Sigmoid colon (tissue), 7 donors: Measurements from ENCODE around the gene CYP20A1. TPM values are rescaled to one million over a fixed set of nuclear protein-coding genes. Genes with fewer than 3 reads are reported as not detected.

Experiments used
- DNase-seq: peaks from one replicate; pipeline ENCODE4 v3.0.0-alpha.2; 2019
- H3K27ac ChIP-seq, 4 donors: fragments of 200-600 bp; sonication (generic); one replicate each; pipeline ENCODE4 v1.5.1; 2016 to 2019; ENCODE audit warnings: mild to moderate bottlenecking in 1 of 4
- H3K27me3 ChIP-seq, 3 donors: fragments of 200-600 bp; sonication (generic); one replicate each; pipeline ENCODE4 v1.5.1; 2019; ENCODE audit warnings: mild to moderate bottlenecking in 1 of 3
- H3K36me3 ChIP-seq, 4 donors: fragments of 200-600 bp; sonication (generic); one replicate each; pipeline ENCODE4 v1.5.1; 2016 to 2019
- H3K4me1 ChIP-seq, 4 donors: fragments of 200-600 bp; sonication (generic); one replicate each; pipeline ENCODE4 v1.5.1; 2017 to 2019
- H3K4me3 ChIP-seq, 4 donors: fragments of 200-600 bp; sonication (generic); one replicate each; pipeline ENCODE4 v1.5.1; 2017 to 2019; ENCODE audit warnings: mild to moderate bottlenecking in 2 of 4, moderate library complexity in 1 of 4
- H3K9me3 ChIP-seq, 4 donors: fragments of 200-600 bp in 3 of 4; sonication (generic) in 3 of 4; one replicate each; pipeline versions ENCODE4 v1.5.1 to v1.6.1; 2013 to 2019
- EP300 ChIP-seq, 4 donors: sonication (generic); formaldehyde crosslinking; IDR thresholded peaks; one replicate each; pipeline ENCODE4 v1.6.1; 2017; ENCODE audit warnings: antibody characterized with exemption in 4 of 4
- POLR2A ChIP-seq, 2 donors: fragments of 450-650 bp; IDR thresholded peaks; one replicate each; pipeline ENCODE4 v1.6.1; 2016; ENCODE audit warnings: antibody characterized with exemption in 2 of 2, mild to moderate bottlenecking in 2 of 2, moderate library complexity in 2 of 2
- POLR2AphosphoS5 ChIP-seq, 4 donors: sonication (generic); formaldehyde crosslinking; IDR thresholded peaks; one replicate each; pipeline ENCODE4 v1.6.1; 2017; ENCODE audit warnings: antibody characterized with exemption in 4 of 4
- WGBS, 2 donors: extraction: QIAGEN DNeasy Blood & Tissue Kit; methylation state at CpG; one replicate each; pipeline ENCODE4 v1.1.7; 2013; 5-methylcytosine and 5-hydroxymethylcytosine counted together
- intact Hi-C: fragments of 100-400 bp; cut with DNase I; formaldehyde crosslinking; loops from one replicate; pipeline ENCODE4 v1.15.1; 2023
- polyA plus RNA-seq, 3 donors: library from polyadenylated mRNA; stranded (reverse); fragments of 200-250 nt; gene quantifications; one replicate each; pipeline ENCODE4 v1.2.3, GENCODE V29; 2013
- total RNA-seq, 4 donors: library from RNA; depleted of rRNA; stranded (reverse); fragments of >200 nt; gene quantifications; one replicate each; pipeline ENCODE4 v1.1.0, GENCODE V29; 2016
- TF ChIP-seq, protein P1 (sequence below), 4 experiments: fragments of 450-650 bp in 3 of 4; fragments of 200-600 bp in 1 of 4; IDR thresholded peaks; one replicate each; pipeline ENCODE4 v1.5.1; 2016 to 2019; ENCODE audit warnings: antibody characterized with exemption in 4 of 4, mild to moderate bottlenecking in 3 of 4, moderate library complexity in 2 of 4
- donor health status: healthy with polysubstance abuse.
- donor health status: Bipolar disorder and iron deficiency.
- donor health status: healthy.

The CYP20A1 gene
- total and polyA plus RNA-seq, 7 donors: 4.8 to 35.4 (median 22.7) TPM

DNA sequence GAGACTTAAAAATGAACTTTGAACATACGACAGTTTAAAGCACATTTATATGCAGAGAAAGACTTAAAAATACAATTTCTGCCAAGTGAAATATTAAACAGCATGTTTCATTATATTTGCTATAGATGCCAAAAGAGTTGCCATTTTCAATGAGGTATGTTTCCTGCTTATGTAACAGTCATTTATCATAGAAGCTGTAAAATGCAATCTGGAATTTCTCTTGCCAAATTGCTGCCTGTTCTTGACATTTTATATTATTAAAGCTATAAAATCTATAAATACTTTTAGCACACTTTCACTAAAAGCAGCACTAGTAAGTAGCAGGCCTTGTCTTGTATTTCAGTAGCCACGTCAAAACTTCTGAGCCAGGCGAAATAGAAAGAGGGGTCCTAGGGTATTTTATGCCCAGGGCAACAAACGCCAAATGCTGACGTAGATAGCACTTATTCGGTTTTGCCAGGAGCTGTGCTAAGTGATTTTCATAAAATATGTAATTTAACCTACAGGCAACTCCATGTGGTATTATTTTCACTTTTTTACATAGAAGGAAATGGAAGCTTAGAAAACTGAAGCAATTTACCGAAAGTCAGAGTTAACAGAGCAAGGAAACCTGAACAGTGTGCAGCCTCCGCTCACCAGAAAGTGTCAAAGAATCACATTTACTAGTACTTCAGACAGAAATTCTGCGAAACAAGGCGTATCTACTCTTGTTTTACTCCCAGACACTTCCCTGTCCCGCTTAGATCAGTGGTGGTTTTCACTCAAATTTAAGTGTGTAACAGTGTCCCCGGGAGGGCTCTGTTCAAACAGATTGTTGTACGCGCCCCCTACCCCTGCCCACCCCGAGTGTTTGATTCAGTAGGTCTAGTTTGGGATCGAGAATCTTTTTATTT is 1.2 kb upstream of the CYP20A1 start:
- intact Hi-C loops: loop anchor here (2.0 to 10.0 kb wide), 3 partner anchors 91 to 417 kb away; partner anchors contain the start of genes ABI2 and NBEAL1
- H3K27ac ChIP-seq: peak overlapping the region; percentile 91 to 95 (median 92)
- TF ChIP-seq POLR2AphosphoS5 (IDR thresholded peaks at IDR 0.05): peak; percentile 22 to 45 (median 44)
- TF ChIP-seq, protein P1, sequence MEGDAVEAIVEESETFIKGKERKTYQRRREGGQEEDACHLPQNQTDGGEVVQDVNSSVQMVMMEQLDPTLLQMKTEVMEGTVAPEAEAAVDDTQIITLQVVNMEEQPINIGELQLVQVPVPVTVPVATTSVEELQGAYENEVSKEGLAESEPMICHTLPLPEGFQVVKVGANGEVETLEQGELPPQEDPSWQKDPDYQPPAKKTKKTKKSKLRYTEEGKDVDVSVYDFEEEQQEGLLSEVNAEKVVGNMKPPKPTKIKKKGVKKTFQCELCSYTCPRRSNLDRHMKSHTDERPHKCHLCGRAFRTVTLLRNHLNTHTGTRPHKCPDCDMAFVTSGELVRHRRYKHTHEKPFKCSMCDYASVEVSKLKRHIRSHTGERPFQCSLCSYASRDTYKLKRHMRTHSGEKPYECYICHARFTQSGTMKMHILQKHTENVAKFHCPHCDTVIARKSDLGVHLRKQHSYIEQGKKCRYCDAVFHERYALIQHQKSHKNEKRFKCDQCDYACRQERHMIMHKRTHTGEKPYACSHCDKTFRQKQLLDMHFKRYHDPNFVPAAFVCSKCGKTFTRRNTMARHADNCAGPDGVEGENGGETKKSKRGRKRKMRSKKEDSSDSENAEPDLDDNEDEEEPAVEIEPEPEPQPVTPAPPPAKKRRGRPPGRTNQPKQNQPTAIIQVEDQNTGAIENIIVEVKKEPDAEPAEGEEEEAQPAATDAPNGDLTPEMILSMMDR (IDR thresholded peaks at IDR 0.05): no peak
- H3K27me3 ChIP-seq: no peaks in the 10 kb centered on the region
- H3K36me3 ChIP-seq: no peaks in the 10 kb centered on the region
- peaks cover 0 to 25% (median 24%) of the 10 kb centered on the region in 4 donors for H3K4me1 ChIP-seq
- WGBS, 2 donors: 89% methylated on average over 16 of the region's 16 CpGs
- H3K4me3 ChIP-seq: peak overlapping the region in 3 of 4 donors; percentile 65 to 74 (median 71)
- no peak for DNase-seq
- H3K9me3 ChIP-seq: no peaks in the 10 kb centered on the region

DNA sequence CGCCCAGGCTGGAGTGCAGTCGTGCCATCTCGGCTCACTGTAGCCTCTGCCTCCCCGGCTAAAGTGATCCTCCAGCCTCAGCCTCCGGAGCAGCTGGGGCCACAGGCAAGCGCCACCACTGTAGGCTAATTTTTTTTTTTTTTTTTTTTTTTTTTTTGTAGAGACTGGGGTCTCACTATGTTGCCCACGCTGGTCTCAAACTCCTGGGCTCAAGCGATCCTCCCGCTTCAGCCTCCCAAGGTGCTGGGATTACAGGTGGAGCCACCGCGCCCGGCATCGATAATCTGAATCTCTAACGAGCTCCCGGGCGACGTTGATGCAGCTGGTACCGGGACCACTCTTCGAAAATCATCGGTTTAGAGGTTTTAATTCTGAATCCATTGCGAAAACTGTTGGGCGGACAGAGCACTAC is 520 bp upstream of the CYP20A1 start:
- Histone ChIP-seq H3K36me3 (peaks cover 0 to 4% (median 0%) of the 10 kb centered on the region in 4 donors), H3K27ac (peak overlapping the region; percentile 91 to 95 (median 92)), H3K9me3 (no peaks in the 10 kb centered on the region), H3K27me3 (no peaks in the 10 kb centered on the region), H3K4me1 (peaks cover 0 to 25% (median 24%) of the 10 kb centered on the region in 4 donors), H3K4me3 (peak overlapping the region; percentile 49 to 74 (median 68))
- DNase-seq: no peak
- 18 to 24% methylated on average over 22 of the region's 22 CpGs for WGBS, 2 donors
- TF ChIP-seq POLR2A (IDR thresholded peaks at IDR 0.05) (no peak), POLR2AphosphoS5 (IDR thresholded peaks at IDR 0.05) (no peak), EP300 (IDR thresholded peaks at IDR 0.05) (no peak)
- TF ChIP-seq, protein P1 (IDR thresholded peaks at IDR 0.05): no peak
- intact Hi-C loops: loop anchor here (2.0 to 10.0 kb wide), 3 partner anchors 91 to 417 kb away; partner anchors contain the start of genes ABI2 and NBEAL1

DNA sequence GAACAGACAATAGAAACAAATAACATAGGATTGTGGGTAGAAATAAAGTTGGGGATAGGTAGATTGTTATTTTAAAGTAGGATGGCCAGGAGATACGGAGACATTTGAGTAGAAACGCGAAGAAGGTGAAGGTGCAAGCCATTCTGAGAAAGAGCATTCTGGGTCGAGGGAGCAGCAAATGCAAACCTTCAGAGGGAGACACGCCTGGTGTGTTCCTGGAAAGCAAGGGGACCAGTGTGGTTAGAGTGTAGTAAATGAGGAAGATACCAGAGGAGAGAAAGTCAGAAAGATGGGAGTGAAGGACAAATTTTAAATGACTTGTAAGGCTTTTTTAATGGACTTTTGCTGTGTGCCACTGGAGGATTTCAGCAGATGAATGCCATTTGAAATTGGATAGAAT is 1.7 kb downstream of the CYP20A1 start:
- 79 to 83% methylated on average over 5 of the region's 5 CpGs for WGBS, 2 donors
- TF ChIP-seq, protein P1 (IDR thresholded peaks at IDR 0.05): no peak
- TF ChIP-seq POLR2AphosphoS5 (IDR thresholded peaks at IDR 0.05) (no peak), POLR2A (IDR thresholded peaks at IDR 0.05) (no peak), EP300 (IDR thresholded peaks at IDR 0.05) (no peak)
- DNase-seq: no peak
- Histone ChIP-seq H3K27ac (peak overlapping the region in 1 of 4 donors; percentile 91), H3K36me3 (peaks cover 0 to 17% (median 0%) of the 10 kb centered on the region in 4 donors), H3K9me3 (no peaks in the 10 kb centered on the region), H3K27me3 (no peaks in the 10 kb centered on the region), H3K4me1 (peaks cover 0 to 25% (median 24%) of the 10 kb centered on the region in 4 donors), H3K4me3 (no peak overlapping the region)
- intact Hi-C loops: no loop called here

DNA sequence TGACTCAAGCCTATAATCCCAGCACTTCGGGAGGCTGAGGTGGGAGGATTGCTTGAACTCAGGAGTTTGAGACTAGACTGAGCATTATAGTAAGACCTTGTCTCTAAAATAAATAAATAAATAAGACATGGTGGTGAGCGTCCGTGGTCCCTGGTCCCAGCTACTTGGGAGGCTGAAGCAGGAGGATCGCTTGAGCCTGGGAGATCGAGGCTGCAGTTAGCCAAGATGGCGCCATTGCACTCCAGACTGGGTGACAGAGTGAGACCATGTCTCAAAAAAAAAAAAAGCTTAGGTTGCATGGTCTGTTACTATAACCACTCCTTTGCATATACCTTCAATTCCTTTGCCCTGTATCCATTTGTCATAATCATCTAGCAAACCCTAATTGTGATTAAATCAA is 3.7 kb downstream of the CYP20A1 start:
- H3K9me3 ChIP-seq: no peaks in the 10 kb centered on the region
- H3K27me3 ChIP-seq: no peaks in the 10 kb centered on the region
- intact Hi-C loops: no loop called here
- DNase-seq: no peak
- H3K4me1 ChIP-seq: peaks cover 0 to 23% (median 22%) of the 10 kb centered on the region in 4 donors
- no peak overlapping the region for H3K27ac ChIP-seq
- 95 to 96% methylated on average over 6 of the region's 6 CpGs for WGBS, 2 donors
- peaks cover 0 to 36% (median 3%) of the 10 kb centered on the region in 4 donors for H3K36me3 ChIP-seq
- H3K4me3 ChIP-seq: no peak overlapping the region
- no peak for TF ChIP-seq POLR2AphosphoS5 (IDR thresholded peaks at IDR 0.05)
- TF ChIP-seq POLR2A (IDR thresholded peaks at IDR 0.05): no peak
- TF ChIP-seq, protein P1 (IDR thresholded peaks at IDR 0.05): no peak
- no peak for TF ChIP-seq EP300 (IDR thresholded peaks at IDR 0.05)
